PFSK-1 (cell line): ENCODE measurements around the gene PRR20D.
"Not testable (repeated sequence)": the region's sequence is repeated elsewhere in the genome, so short reads cannot be mapped to it uniquely, and the experiment has no call there.

Experiments
- FOXP2 ChIP-seq: optimal IDR thresholded peaks from 2 replicates; pipeline ENCODE3; 2011; ENCODE audit warnings: borderline replicate concordance, control low read depth, inconsistent platforms; ENCODE audit not compliant: insufficient read depth; ENCODE audit errors: extremely low read length, extremely low read depth
- POLR2AphosphoS5 ChIP-seq: IDR thresholded peaks from 2 replicates; pipeline ENCODE4 v1.6.1; 2012; ENCODE audit warnings: low read depth, mild to moderate bottlenecking, control low read depth, low read length, moderate library complexity
- REST ChIP-seq, 2 experiments: IDR thresholded peaks; 2 replicates each; pipeline versions ENCODE4 v1.6.1 to v1.8.0; 2011 to 2012; ENCODE audit warnings: low read depth in 2 of 2, low read length in 2 of 2, control low read depth in 1 of 2, inconsistent platforms in 1 of 2, mild to moderate bottlenecking in 1 of 2, moderate library complexity in 1 of 2; ENCODE audit not compliant: insufficient read depth in 1 of 2
- SIN3A ChIP-seq: IDR thresholded peaks from 2 replicates; pipeline ENCODE4 v1.6.1; 2012; ENCODE audit warnings: mild to moderate bottlenecking, low read length, moderate library complexity, borderline replicate concordance; ENCODE audit not compliant: insufficient read depth
- TAF1 ChIP-seq: IDR thresholded peaks from 2 replicates; pipeline ENCODE4 v1.6.1; 2012; ENCODE audit warnings: low read length, control low read depth, borderline replicate concordance; ENCODE audit not compliant: insufficient read depth

PRR20D gene

GRCh38 chr13:57137585-57137984, 22.8 kb upstream of the PRR20D start:
- TF ChIP-seq SIN3A (no peak), FOXP2 (no peak), TAF1 (no peak), POLR2AphosphoS5 (no peak), REST (IDR thresholded peaks at IDR 0.05; ENCODE audit: insufficient read depth in 1 of 2, low read depth in 2 of 2, low read length in 2 of 2) (no peak)

GRCh38 chr13:57138988-57139387, 21.4 kb upstream of the PRR20D start:
- TF ChIP-seq POLR2AphosphoS5, result no peak

- not testable (repeated sequence) for TF ChIP-seq REST (IDR thresholded peaks at IDR 0.05; ENCODE audit: insufficient read depth in 1 of 2, low read depth in 2 of 2, low read length in 2 of 2); TAF1; FOXP2
Observed at GRCh38 chr13:57140235-57140968, 20.0 kb upstream of the PRR20D start, which contains the start of gene PRR20A. PRR20A (plus strand) TSS chr13:57140918; CDS start chr13:57141305, 387 bp downstream.

- TF ChIP-seq TAF1; REST (IDR thresholded peaks at IDR 0.05; ENCODE audit: insufficient read depth in 1 of 2, low read depth in 2 of 2, low read length in 2 of 2); SIN3A: not testable (repeated sequence)
Observed at GRCh38 chr13:57147188-57147587, 13.2 kb upstream of the PRR20D start, which contains the start of gene PRR20B. PRR20B (plus strand) TSS chr13:57147488; CDS start chr13:57147875, 387 bp downstream.

- TF ChIP-seq TAF1; SIN3A; REST (IDR thresholded peaks at IDR 0.05; ENCODE audit: insufficient read depth in 1 of 2, low read depth in 2 of 2, low read length in 2 of 2): not testable (repeated sequence)
Observed at GRCh38 chr13:57153761-57154160, 6.7 kb upstream of the PRR20D start, which contains the start of gene PRR20C. PRR20C (plus strand) TSS chr13:57154061; CDS start chr13:57154448, 387 bp downstream.
